ENCODE data around the gene CDC42BPA.

DNA sequence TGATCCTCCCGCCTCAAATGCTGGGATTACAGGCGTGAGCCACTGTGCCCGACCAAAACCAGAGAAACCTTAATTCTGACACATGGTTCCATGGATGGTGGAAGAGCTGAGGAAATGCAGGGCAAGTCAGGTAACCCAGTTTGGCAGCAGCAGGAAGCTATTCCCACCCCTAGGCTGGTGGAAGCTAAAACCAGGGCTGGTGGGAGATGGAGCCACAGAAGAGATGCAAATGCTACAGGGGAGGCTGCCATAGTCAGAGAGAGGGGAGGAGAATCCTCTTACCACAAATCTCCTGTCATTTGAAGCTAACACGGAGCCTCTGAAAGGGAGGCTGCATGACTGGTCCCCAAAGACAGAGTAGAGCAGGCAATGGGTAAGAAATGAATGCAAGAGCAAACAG is 4.1 kb upstream of the CDC42BPA start:
- no peak for TF ChIP-seq ZFP1 (CRISPR knock-in tag; IDR thresholded peaks at IDR 0.05)
- TF ChIP-seq, protein P1, sequence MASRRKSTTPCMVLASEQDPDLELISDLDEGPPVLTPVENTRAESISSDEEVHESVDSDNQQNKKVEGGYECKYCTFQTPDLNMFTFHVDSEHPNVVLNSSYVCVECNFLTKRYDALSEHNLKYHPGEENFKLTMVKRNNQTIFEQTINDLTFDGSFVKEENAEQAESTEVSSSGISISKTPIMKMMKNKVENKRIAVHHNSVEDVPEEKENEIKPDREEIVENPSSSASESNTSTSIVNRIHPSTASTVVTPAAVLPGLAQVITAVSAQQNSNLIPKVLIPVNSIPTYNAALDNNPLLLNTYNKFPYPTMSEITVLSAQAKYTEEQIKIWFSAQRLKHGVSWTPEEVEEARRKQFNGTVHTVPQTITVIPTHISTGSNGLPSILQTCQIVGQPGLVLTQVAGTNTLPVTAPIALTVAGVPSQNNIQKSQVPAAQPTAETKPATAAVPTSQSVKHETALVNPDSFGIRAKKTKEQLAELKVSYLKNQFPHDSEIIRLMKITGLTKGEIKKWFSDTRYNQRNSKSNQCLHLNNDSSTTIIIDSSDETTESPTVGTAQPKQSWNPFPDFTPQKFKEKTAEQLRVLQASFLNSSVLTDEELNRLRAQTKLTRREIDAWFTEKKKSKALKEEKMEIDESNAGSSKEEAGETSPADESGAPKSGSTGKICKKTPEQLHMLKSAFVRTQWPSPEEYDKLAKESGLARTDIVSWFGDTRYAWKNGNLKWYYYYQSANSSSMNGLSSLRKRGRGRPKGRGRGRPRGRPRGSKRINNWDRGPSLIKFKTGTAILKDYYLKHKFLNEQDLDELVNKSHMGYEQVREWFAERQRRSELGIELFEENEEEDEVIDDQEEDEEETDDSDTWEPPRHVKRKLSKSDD (CRISPR knock-in tag; IDR thresholded peaks at IDR 0.05; ENCODE audit: low read depth) = no peak
- no peak for TF ChIP-seq SMC3 (IDR thresholded peaks at IDR 0.05; ENCODE audit: low read length)
- TF ChIP-seq ZKSCAN1 (IDR thresholded peaks at IDR 0.05; ENCODE audit: low read length) = no peak
- TF ChIP-seq PHF20 (CRISPR knock-in tag; IDR thresholded peaks at IDR 0.05) = no peak
- TF ChIP-seq, protein P2, sequence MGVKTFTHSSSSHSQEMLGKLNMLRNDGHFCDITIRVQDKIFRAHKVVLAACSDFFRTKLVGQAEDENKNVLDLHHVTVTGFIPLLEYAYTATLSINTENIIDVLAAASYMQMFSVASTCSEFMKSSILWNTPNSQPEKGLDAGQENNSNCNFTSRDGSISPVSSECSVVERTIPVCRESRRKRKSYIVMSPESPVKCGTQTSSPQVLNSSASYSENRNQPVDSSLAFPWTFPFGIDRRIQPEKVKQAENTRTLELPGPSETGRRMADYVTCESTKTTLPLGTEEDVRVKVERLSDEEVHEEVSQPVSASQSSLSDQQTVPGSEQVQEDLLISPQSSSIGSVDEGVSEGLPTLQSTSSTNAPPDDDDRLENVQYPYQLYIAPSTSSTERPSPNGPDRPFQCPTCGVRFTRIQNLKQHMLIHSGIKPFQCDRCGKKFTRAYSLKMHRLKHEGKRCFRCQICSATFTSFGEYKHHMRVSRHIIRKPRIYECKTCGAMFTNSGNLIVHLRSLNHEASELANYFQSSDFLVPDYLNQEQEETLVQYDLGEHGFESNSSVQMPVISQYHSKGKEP (CRISPR knock-in tag; IDR thresholded peaks at IDR 0.05) = no peak
- no peak for TF ChIP-seq TBL1XR1 (IDR thresholded peaks at IDR 0.05; ENCODE audit: borderline replicate concordance, low read length, partially characterized antibody)
